IPS DF 4.7 (cell line): ENCODE measurements around the gene CNDP1.

ENCODE experiments used
- DNase-seq: peaks from one replicate; pipeline ENCODE4 v3.0.0-alpha.2; 2013; ENCODE audit warnings: low spot score; ENCODE audit errors: extremely low read depth

The CNDP1 gene

GRCh38 chr18:74506448-74507084 is 27.7 kb upstream of the CNDP1 start:
- no peak for DNase-seq

- no peak for DNase-seq
Observed at GRCh38 chr18:74507097-74507881, 27.0 kb upstream of the CNDP1 start.

- no peak for DNase-seq
Observed at GRCh38 chr18:74507927-74508326, 26.4 kb upstream of the CNDP1 start.

GRCh38 chr18:74508366-74508765 is 25.9 kb upstream of the CNDP1 start:
- DNase-seq = no peak

GRCh38 chr18:74508821-74509225 is 25.5 kb upstream of the CNDP1 start:
- DNase-seq = no peak

GRCh38 chr18:74509856-74510769 is 24.2 kb upstream of the CNDP1 start:
- DNase-seq = no peak

GRCh38 chr18:74510770-74511095 is 23.6 kb upstream of the CNDP1 start:
- DNase-seq = no peak

- no peak for DNase-seq
Observed at GRCh38 chr18:74511823-74512222, 22.5 kb upstream of the CNDP1 start.

GRCh38 chr18:74512321-74513053 is 21.8 kb upstream of the CNDP1 start:
- DNase-seq = no peak

- DNase-seq = no peak
Observed at GRCh38 chr18:74513149-74513882, 21.0 kb upstream of the CNDP1 start.

- DNase-seq = no peak
Observed at GRCh38 chr18:74513883-74514205, 20.5 kb upstream of the CNDP1 start.

GRCh38 chr18:74514860-74515495 is 19.3 kb upstream of the CNDP1 start:
- no peak for DNase-seq

GRCh38 chr18:74515620-74516231 is 18.6 kb upstream of the CNDP1 start:
- no peak for DNase-seq

- no peak for DNase-seq
Observed at GRCh38 chr18:74516271-74517235, 17.7 kb upstream of the CNDP1 start.

- DNase-seq = no peak
Observed at GRCh38 chr18:74517236-74517630, 17.1 kb upstream of the CNDP1 start.

GRCh38 chr18:74518456-74519295 is 15.6 kb upstream of the CNDP1 start:
- DNase-seq = no peak

GRCh38 chr18:74519320-74520095 is 14.8 kb upstream of the CNDP1 start:
- DNase-seq = no peak
